ENCODE results near the gene CEP78. TPM values are rescaled to one million over a fixed set of nuclear protein-coding genes. Genes with fewer than 3 reads are reported as not detected.
"Not testable (repeated sequence)": the region's sequence is repeated elsewhere in the genome, so short reads cannot be mapped to it uniquely, and the experiment has no call there.

The CEP78 gene
- total and polyA plus RNA-seq, 2 donors = 6.4 to 54.3 TPM

DNA sequence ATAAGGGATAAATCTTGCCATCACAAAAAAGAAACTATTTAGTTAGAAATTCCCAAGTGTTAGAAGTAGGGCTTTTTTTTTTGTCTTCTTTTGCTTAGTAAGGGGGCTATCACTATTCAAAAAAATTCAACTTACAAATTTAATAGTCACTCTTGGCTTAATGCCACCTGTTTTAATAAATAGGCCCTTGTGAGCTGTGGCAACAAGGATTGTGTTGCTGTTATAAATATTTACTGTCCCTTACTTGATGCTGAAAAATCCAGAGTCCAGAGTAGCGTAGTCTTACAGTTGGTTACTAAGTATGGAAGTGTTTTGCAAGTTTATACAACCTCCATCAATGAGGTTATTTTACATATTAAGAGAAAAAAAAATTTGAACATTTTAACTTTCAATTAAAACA is 21.4 kb upstream of the CEP78 start:
- 73% methylated on average over 1 of the region's 1 CpG for WGBS
- Histone ChIP-seq H3K36me3 (ENCODE audit: insufficient read depth) (no peaks in the 10 kb centered on the region), H3K27ac (ENCODE audit: low read depth) (no peak overlapping the region), H3K4me1 (ENCODE audit: insufficient read depth) (no peaks in the 10 kb centered on the region), H3K4me3 (ENCODE audit: low read depth, low read length) (no peak overlapping the region)
- no peak for DNase-seq (ENCODE audit: extremely low spot score)

GRCh38 chr9:78215706-78216105 is 20.2 kb upstream of the CEP78 start:
- Histone ChIP-seq H3K36me3 (ENCODE audit: insufficient read depth) (no peaks in the 10 kb centered on the region), H3K27ac (ENCODE audit: low read depth) (no peak overlapping the region), H3K4me3 (ENCODE audit: low read depth, low read length) (no peak overlapping the region), H3K4me1 (ENCODE audit: insufficient read depth) (no peaks in the 10 kb centered on the region)
- 70% methylated on average over 2 of the region's 2 CpGs for WGBS
- DNase-seq (ENCODE audit: extremely low spot score) = no peak

- no peaks in the 10 kb centered on the region for H3K4me1 ChIP-seq (ENCODE audit: insufficient read depth)
- H3K36me3 ChIP-seq (ENCODE audit: insufficient read depth) = no peaks in the 10 kb centered on the region
- H3K27ac ChIP-seq (ENCODE audit: low read depth) = no peak overlapping the region
- no peak for DNase-seq (ENCODE audit: extremely low spot score)
- 87% methylated on average over 13 of the region's 13 CpGs for WGBS
- no peak overlapping the region for H3K4me3 ChIP-seq (ENCODE audit: low read depth, low read length)
These were observed 17.0 kb upstream of the CEP78 start for GRCh38 chr9:78218890-78219289.

DNA sequence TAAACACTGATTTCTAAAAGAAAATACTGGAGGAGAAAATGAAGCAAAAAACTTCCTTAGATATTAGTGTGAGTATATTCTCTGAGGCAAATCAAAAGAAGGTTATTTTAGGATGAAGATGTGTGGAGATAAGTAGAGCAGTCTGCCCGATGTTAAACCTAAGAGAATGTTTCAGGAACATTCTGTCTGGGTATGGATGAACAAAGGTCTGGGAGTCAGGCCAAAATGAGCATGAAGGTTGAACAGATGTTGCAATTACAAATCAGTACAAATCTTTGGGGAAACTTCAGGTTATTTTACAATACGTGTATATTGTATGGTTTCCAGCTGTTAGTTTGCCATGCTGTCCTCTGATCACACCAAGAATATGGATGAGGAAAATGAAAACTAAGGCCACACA is 14.4 kb upstream of the CEP78 start:
- Histone ChIP-seq H3K4me1 (ENCODE audit: insufficient read depth) (no peaks in the 10 kb centered on the region), H3K27ac (ENCODE audit: low read depth) (no peak overlapping the region), H3K36me3 (ENCODE audit: insufficient read depth) (no peaks in the 10 kb centered on the region), H3K4me3 (ENCODE audit: low read depth, low read length) (no peak overlapping the region)
- WGBS = 48% methylated on average over 2 of the region's 2 CpGs
- no peak for DNase-seq (ENCODE audit: extremely low spot score)

DNA sequence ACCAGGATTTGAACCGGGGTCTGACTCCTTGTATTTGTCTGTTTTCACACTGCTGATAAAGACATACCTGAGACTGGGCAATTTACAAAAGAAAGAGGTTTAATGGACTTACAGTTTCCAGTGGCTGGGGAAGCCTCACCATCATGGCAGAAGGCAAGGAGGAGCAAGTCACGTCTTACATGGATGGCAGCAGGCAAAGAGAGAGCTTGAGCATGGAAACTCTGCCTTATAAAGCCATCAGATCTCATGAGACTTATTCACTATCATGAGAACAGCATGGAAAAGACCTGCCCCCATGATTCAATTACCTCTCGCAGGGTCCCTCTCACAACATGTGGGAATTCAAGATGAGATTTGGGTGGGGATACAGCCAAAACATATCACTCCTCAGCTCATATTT is 14.0 kb upstream of the CEP78 start:
- H3K4me1 ChIP-seq (ENCODE audit: insufficient read depth); H3K36me3 ChIP-seq (ENCODE audit: insufficient read depth); H3K27ac ChIP-seq (ENCODE audit: low read depth); DNase-seq (ENCODE audit: extremely low spot score); H3K4me3 ChIP-seq (ENCODE audit: low read depth, low read length): not testable (repeated sequence)
- 74% methylated on average over 3 of the region's 3 CpGs for WGBS

GRCh38 chr9:78230761-78231160 is 5.1 kb upstream of the CEP78 start:
- WGBS = 85% methylated on average over 3 of the region's 3 CpGs
- Histone ChIP-seq H3K27ac (ENCODE audit: low read depth) (no peak overlapping the region), H3K4me1 (ENCODE audit: insufficient read depth) (no peaks in the 10 kb centered on the region), H3K4me3 (ENCODE audit: low read depth, low read length) (no peak overlapping the region), H3K36me3 (ENCODE audit: insufficient read depth) (no peaks in the 10 kb centered on the region)
- no peak for DNase-seq (ENCODE audit: extremely low spot score)

GRCh38 chr9:78232471-78232870 is 3.4 kb upstream of the CEP78 start:
- 95% methylated on average over 5 of the region's 5 CpGs for WGBS
- not testable (repeated sequence) for H3K4me3 ChIP-seq (ENCODE audit: low read depth, low read length); DNase-seq (ENCODE audit: extremely low spot score); H3K4me1 ChIP-seq (ENCODE audit: insufficient read depth); H3K27ac ChIP-seq (ENCODE audit: low read depth); H3K36me3 ChIP-seq (ENCODE audit: insufficient read depth)

- Histone ChIP-seq H3K4me1 (ENCODE audit: insufficient read depth) (no peaks in the 10 kb centered on the region), H3K4me3 (ENCODE audit: low read depth, low read length) (peak overlapping the region; percentile 3), H3K27ac (ENCODE audit: low read depth) (no peak overlapping the region), H3K36me3 (ENCODE audit: insufficient read depth) (no peaks in the 10 kb centered on the region)
- DNase-seq (ENCODE audit: extremely low spot score) = no peak
- WGBS = 36% methylated on average over 7 of the region's 7 CpGs
These were observed 1.1 kb upstream of the CEP78 start for GRCh38 chr9:78234810-78235209.

- no peak for DNase-seq (ENCODE audit: extremely low spot score)
- Histone ChIP-seq H3K36me3 (ENCODE audit: insufficient read depth) (no peaks in the 10 kb centered on the region), H3K27ac (ENCODE audit: low read depth) (no peak overlapping the region), H3K4me1 (ENCODE audit: insufficient read depth) (no peaks in the 10 kb centered on the region), H3K4me3 (ENCODE audit: low read depth, low read length) (peak overlapping the region; percentile 91)
- WGBS = 2% methylated on average over 17 of the region's 17 CpGs
These were observed 566 bp upstream of the CEP78 start for GRCh38 chr9:78235256-78235761.

DNA sequence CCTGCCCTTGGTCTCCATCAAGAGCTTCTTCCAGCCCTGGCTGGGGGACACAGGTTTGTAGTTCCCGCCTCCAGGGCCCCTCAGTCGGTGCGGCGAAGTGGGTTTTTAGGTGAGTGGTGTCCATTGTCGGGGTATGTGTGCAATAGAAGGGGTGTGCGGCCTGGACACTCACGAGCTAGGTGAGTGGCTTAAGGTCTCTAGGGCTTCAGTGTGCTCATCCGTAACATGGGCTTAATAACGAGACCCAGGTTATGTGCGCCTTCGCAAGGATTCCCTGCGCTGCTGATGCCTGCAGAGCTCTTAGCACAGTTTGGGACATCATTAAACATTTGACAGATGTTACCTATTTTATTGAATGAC is 656 bp downstream of the CEP78 start:
- no peak overlapping the region for H3K27ac ChIP-seq (ENCODE audit: low read depth)
- no peak for DNase-seq (ENCODE audit: extremely low spot score)
- H3K4me3 ChIP-seq (ENCODE audit: low read depth, low read length) = peak overlapping the region; percentile 91
- WGBS = 9% methylated on average over 12 of the region's 12 CpGs
- no peaks in the 10 kb centered on the region for H3K36me3 ChIP-seq (ENCODE audit: insufficient read depth)
- H3K4me1 ChIP-seq (ENCODE audit: insufficient read depth) = no peaks in the 10 kb centered on the region

GRCh38 chr9:78238046-78239038 is 2.5 kb downstream of the CEP78 start:
- H3K27ac ChIP-seq (ENCODE audit: low read depth) = no peak overlapping the region
- H3K4me3 ChIP-seq (ENCODE audit: low read depth, low read length) = no peak overlapping the region
- H3K4me1 ChIP-seq (ENCODE audit: insufficient read depth) = no peaks in the 10 kb centered on the region
- no peak for DNase-seq (ENCODE audit: extremely low spot score)
- WGBS = 77% methylated on average over 13 of the region's 13 CpGs
- H3K36me3 ChIP-seq (ENCODE audit: insufficient read depth) = peaks cover 1% of the 10 kb centered on the region

DNA sequence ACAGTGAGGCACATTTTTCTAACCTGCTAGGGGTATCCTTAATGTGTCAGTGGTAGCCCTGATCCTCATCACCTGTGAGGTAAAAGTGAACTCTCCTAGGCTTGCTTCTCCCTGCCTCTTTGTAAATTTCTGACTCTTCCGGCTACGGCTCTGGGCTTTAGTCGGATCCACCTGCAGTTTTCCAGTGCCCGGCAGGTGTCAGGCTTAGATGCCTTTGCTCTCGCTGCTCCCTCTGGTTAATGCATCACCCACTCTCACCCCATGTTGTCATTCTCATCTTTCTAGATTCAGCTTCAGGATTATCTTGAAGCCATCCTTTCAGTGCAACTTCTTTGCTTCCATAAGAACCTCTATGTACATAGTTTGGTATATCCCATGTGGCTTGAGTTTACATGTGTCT is 3.6 kb downstream of the CEP78 start:
- DNase-seq (ENCODE audit: extremely low spot score) = no peak

DNA sequence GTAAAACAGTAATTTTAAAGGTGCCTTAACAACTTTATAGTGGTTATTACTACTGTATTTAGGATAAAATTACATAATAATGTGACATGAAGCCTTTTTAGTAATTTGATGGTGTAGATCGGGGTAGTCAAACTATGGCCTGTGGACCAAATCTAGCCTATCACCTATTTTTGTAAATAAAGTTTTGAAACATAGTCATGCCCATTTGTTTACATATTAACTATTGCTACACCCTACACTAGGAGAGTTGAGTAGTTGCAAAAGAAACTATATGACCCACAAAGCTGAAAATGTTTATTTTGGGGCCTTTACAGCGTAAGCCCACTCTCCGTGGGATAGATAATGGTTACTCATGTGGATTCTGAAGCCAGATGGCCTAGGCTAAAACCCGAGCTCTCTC is 6.2 kb downstream of the CEP78 start:
- Histone ChIP-seq H3K4me3 (ENCODE audit: low read depth, low read length) (no peak overlapping the region), H3K27ac (ENCODE audit: low read depth) (no peak overlapping the region), H3K4me1 (ENCODE audit: insufficient read depth) (no peaks in the 10 kb centered on the region), H3K36me3 (ENCODE audit: insufficient read depth) (peaks cover 1% of the 10 kb centered on the region)
- 87% methylated on average over 4 of the region's 4 CpGs for WGBS
- DNase-seq (ENCODE audit: extremely low spot score) = no peak

More for the DNA sequence above, 3.6 kb downstream of the CEP78 start:
- Histone ChIP-seq H3K4me3 (ENCODE audit: low read depth, low read length) (no peak overlapping the region), H3K4me1 (ENCODE audit: insufficient read depth) (no peaks in the 10 kb centered on the region), H3K36me3 (ENCODE audit: insufficient read depth) (peaks cover 1% of the 10 kb centered on the region), H3K27ac (ENCODE audit: low read depth) (no peak overlapping the region)
- WGBS = 60% methylated on average over 5 of the region's 5 CpGs

DNA sequence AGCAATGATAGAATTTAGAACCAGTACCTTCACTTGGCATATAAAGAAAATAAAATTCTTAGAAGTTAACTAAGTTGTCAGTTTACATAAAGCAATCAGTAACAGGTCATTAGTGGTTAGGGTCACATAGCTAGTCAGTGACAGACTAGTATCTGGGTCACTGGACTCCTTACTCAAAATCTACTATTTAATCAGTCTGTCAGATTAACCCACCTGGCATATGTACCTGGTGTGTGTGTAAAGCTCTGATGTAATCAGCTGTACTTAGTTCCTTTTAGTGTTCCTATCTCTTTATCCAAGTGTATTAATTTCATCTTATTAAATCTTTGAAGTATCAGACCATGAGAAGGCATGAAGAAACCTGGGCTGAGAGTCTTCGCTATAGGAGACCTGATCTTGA is 7.3 kb downstream of the CEP78 start:
- 95% methylated on average over 1 of the region's 1 CpG for WGBS
- H3K27ac ChIP-seq (ENCODE audit: low read depth) = no peak overlapping the region
- H3K4me3 ChIP-seq (ENCODE audit: low read depth, low read length) = no peak overlapping the region
- H3K4me1 ChIP-seq (ENCODE audit: insufficient read depth) = no peaks in the 10 kb centered on the region
- peaks cover 1% of the 10 kb centered on the region for H3K36me3 ChIP-seq (ENCODE audit: insufficient read depth)
- no peak for DNase-seq (ENCODE audit: extremely low spot score)

Data from urinary bladder (tissue), 4 donors.